Fibroblast of pulmonary artery (primary cell): Measurements from ENCODE around the gene CA5A.

Experiments used
- DNase-seq: peaks from one replicate; pipeline ENCODE4 v3.0.0-alpha.2; 2010; ENCODE audit warnings: low read depth
- H3K4me3 ChIP-seq: replicated peaks from 2 replicates; pipeline ENCODE4 v1.5.1; 2011; ENCODE audit warnings: low read depth, mild to moderate bottlenecking, control low read depth, low read length, moderate library complexity
- TF ChIP-seq, protein P1 (sequence below): IDR thresholded peaks from 2 replicates; pipeline ENCODE4 v1.5.1; 2011; ENCODE audit warnings: mild to moderate bottlenecking, control low read depth, low read length, inconsistent platforms; ENCODE audit errors: missing control alignments

CA5A gene

DNA sequence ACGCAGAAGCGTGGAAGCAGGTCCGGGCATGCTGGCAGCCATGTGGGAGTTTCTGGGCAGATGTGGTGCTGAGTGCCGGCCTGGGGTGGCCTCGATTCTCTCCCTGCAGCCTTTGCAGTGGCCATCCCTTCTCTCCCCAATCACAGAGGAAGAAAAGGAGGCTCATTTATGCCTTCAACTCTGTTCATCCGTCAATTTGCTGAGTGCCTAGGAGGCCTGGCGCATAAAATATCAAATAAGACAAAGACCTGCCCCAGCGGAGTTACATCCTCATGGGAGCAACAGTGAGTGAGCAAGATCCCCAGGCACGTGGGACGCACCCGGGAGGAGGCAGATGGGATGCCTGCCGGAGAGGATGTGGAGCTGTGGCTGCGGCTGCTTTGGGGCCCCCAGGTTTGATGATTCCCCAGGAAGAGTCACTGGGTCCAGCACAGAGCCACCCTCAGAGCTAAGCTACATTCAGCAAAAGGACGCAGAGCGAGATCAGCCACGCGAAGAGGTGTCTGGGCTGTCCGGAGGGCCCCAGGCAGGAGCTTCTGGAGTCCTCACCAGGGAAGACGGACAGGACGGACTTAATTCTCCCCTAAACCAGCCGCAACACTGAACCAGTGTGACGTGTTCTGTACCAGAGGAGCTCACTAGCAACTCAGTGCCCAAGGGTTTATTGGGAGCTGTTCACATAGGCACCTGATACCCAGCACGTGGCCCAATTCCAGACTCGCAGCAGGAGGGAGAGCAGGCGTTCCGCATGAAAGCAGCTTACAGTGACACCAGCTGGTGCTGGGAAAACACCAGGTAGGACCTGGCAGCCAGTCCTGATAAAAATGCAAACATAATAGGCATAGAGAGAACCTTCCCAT lies 11.3 kb downstream of the CA5A start:
- TF ChIP-seq, protein P1, sequence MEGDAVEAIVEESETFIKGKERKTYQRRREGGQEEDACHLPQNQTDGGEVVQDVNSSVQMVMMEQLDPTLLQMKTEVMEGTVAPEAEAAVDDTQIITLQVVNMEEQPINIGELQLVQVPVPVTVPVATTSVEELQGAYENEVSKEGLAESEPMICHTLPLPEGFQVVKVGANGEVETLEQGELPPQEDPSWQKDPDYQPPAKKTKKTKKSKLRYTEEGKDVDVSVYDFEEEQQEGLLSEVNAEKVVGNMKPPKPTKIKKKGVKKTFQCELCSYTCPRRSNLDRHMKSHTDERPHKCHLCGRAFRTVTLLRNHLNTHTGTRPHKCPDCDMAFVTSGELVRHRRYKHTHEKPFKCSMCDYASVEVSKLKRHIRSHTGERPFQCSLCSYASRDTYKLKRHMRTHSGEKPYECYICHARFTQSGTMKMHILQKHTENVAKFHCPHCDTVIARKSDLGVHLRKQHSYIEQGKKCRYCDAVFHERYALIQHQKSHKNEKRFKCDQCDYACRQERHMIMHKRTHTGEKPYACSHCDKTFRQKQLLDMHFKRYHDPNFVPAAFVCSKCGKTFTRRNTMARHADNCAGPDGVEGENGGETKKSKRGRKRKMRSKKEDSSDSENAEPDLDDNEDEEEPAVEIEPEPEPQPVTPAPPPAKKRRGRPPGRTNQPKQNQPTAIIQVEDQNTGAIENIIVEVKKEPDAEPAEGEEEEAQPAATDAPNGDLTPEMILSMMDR, result no peak
- no peak overlapping the region for H3K4me3 ChIP-seq
- DNase-seq, result no peak

DNA sequence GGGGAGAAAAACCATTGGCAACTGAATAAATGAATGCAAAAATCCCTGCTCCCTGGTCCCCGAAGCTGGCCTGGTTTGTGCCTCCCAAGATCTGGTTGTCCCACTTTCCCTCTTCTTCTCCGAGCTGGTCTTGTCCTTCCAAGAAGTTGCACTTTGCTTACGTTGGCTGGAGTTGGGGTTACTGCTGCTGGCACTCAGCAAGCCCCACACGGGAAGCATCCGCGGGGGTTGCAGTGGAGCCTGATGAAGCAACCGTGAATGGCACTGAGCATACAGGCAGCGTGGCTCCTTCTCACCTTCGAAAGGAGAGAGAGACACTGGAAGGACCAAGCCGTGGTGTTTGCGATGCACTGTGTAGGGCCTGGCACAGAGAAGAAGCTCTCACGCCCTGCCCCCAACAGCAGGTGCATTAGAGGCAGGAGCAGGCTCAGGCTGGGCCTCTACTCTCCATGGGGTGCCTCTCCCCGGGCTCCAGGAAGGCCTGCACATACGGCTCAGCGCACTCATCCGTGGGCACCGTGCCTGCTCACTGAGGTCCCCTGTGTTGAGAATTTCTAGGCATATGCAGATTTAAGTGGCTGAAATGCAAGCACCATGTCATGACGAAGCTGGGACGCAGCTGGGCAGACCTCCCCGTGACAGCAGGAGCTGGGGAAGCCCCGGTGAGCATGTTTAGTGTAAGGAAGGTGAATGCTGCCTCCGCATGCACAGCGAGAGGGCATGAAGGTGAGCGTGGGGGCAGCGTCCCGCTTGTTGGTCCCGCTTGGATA lies 12.1 kb downstream of the CA5A start:
- TF ChIP-seq, protein P1, result no peak
- H3K4me3 ChIP-seq, result no peak overlapping the region
- DNase-seq, result no peak

- no peak overlapping the region for H3K4me3 ChIP-seq
- DNase-seq, result no peak
- TF ChIP-seq, protein P1, result no peak
These were observed 14.0 kb downstream of the CA5A start for GRCh38 chr16:87922250-87922871.

- no peak for DNase-seq
- TF ChIP-seq, protein P1, result no peak
- H3K4me3 ChIP-seq, result no peak overlapping the region
These were observed 15.0 kb downstream of the CA5A start for GRCh38 chr16:87921236-87921773.

DNA sequence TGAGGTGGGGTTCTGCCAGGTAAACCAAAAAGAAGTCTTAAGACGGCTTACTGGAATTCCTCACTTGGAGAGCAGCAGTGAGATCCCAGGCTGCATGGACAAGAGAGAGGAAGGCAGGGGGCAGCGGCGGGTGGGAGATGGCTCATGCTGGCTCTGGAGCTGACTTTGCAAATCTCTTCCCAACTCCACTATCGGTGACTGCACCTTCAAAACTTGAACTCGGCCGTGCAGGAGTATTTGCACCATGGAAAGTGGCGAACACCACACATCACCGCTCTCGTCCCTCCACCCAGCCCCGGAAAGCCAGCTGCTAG lies 16.7 kb downstream of the CA5A start:
- TF ChIP-seq, protein P1, result no peak
- DNase-seq, result no peak
- H3K4me3 ChIP-seq, result no peak overlapping the region

- no peak for DNase-seq
- TF ChIP-seq, protein P1, result no peak
- no peak overlapping the region for H3K4me3 ChIP-seq
These were observed 17.3 kb downstream of the CA5A start for GRCh38 chr16:87918866-87919680.
